B cell (primary cell): Measurements from ENCODE around the gene STX8. TPM values are rescaled to one million over a fixed set of nuclear protein-coding genes. Genes with fewer than 3 reads are reported as not detected.

Experiments used
- ATAC-seq: fragments of 200-7000 bp; cut with Tn5 transposase; one replicate; pipeline ENCODE4 v1.10.0; 2021; ENCODE audit warnings: low read depth, mild to moderate bottlenecking, moderate number of reproducible peaks, moderate library complexity
- CTCF ChIA-PET: fragments of 350-600 bp; sonication (Branson Sonifier 250); formaldehyde crosslinking; loops from one replicate; lab custom pipeline; 2021; ENCODE audit warnings: antibody characterized with exemption, inconsistent platforms; lab: Charles Lee
- POLR2A ChIA-PET: fragments of 350-600 bp; sonication (Branson Sonifier 250); formaldehyde crosslinking; loops from one replicate; lab custom pipeline; 2021; ENCODE audit warnings: antibody characterized with exemption; lab: Charles Lee
- DNase-seq: peaks from one replicate; pipeline ENCODE4 v3.0.0; 2013
- H2AFZ ChIP-seq: 2 replicates; pipeline ENCODE4 v1.6.1; 2012; ENCODE audit warnings: mild to moderate bottlenecking, low read depth, low read length; ENCODE audit not compliant: insufficient read depth, poor library complexity, severe bottlenecking
- H3K27ac ChIP-seq, 2 donors: 1 replicate in 1 of 2; 2 replicates in 1 of 2; pipeline ENCODE4 v1.5.1; 2012 to 2013; ENCODE audit warnings: low read length in 2 of 2, mild to moderate bottlenecking in 2 of 2, moderate library complexity in 1 of 2
- H3K27me3 ChIP-seq, 4 experiments: fragments of 200-600 bp in 1 of 4; sonication (generic) in 1 of 4; replicated peaks in 1 of 4; 1 replicate in 2 of 4; 2 replicates in 2 of 4; pipeline versions ENCODE4 v1.6.1 to v1.7.0; 2013 to 2016; ENCODE audit warnings: low read length in 3 of 4, mild to moderate bottlenecking in 2 of 4, mixed read lengths in 1 of 4, moderate library complexity in 1 of 4; ENCODE audit not compliant: insufficient read depth in 4 of 4, control insufficient read depth in 3 of 4; ENCODE audit errors: control extremely low read depth in 1 of 4
- H3K36me3 ChIP-seq, 2 experiments: replicated peaks in 1 of 2; 1 replicate in 1 of 2; 2 replicates in 1 of 2; pipeline versions ENCODE4 v1.6.1 to v1.7.1; 2013; ENCODE audit warnings: low read length in 1 of 2; ENCODE audit not compliant: insufficient read depth in 2 of 2, control insufficient read depth in 1 of 2; ENCODE audit errors: control extremely low read depth in 1 of 2, extremely low read depth in 1 of 2
- H3K4me1 ChIP-seq, 2 donors: fragments of 200-600 bp in 1 of 2; sonication (generic) in 1 of 2; 1 replicate in 1 of 2; 2 replicates in 1 of 2; pipeline versions ENCODE4 v1.5.1 to v1.6.1; 2013 to 2017; ENCODE audit warnings: low read length in 2 of 2; ENCODE audit not compliant: control insufficient read depth in 2 of 2, insufficient read depth in 2 of 2
- H3K4me2 ChIP-seq: replicated peaks from 2 replicates; pipeline ENCODE3; 2012; ENCODE audit warnings: mild to moderate bottlenecking, low read depth, low read length; ENCODE audit not compliant: poor library complexity, severe bottlenecking
- H3K4me3 ChIP-seq, 5 experiments: fragments of 200-600 bp in 1 of 5; sonication (generic) in 1 of 5; 1 replicate in 3 of 5; 2 replicates in 2 of 5; pipeline versions ENCODE4 v1.5.1 to v1.7.0; 2011 to 2016; ENCODE audit warnings: low read length in 4 of 5, mild to moderate bottlenecking in 4 of 5, low read depth in 2 of 5, control low read depth in 1 of 5, moderate library complexity in 1 of 5; ENCODE audit not compliant: insufficient read depth in 1 of 5; ENCODE audit errors: control extremely low read depth in 1 of 5, extremely low read depth in 1 of 5
- H3K79me2 ChIP-seq: fragments of 200-600 bp; sonication (generic); one replicate; pipeline ENCODE4 v1.6.0; 2016; ENCODE audit warnings: low read length; ENCODE audit not compliant: control insufficient read depth, insufficient read depth
- H3K9ac ChIP-seq: fragments of 200-600 bp; sonication (generic); 2 replicates; pipeline ENCODE4 v1.6.1; 2017; ENCODE audit warnings: mild to moderate bottlenecking, low read length, moderate library complexity
- H3K9me3 ChIP-seq, 3 donors: one replicate each; pipeline versions ENCODE4 v1.6.1 to v1.7.1; 2013; ENCODE audit warnings: low read length in 2 of 3; ENCODE audit not compliant: control insufficient read depth in 2 of 3, insufficient read depth in 1 of 3; ENCODE audit errors: control extremely low read depth in 1 of 3
- H4K20me1 ChIP-seq: 2 replicates; pipeline ENCODE4 v1.6.0; 2012; ENCODE audit warnings: mild to moderate bottlenecking, low read length; ENCODE audit not compliant: insufficient read depth, control insufficient read depth, poor library complexity, severe bottlenecking
- H3K27ac Mint-ChIP-seq: one replicate; pipeline ENCODE4 v1.8.0; 2021; ENCODE audit warnings: mixed read lengths
- H3K27me3 Mint-ChIP-seq: one replicate; pipeline ENCODE4 v1.8.0; 2021; ENCODE audit warnings: mixed read lengths
- H3K4me1 Mint-ChIP-seq: one replicate; pipeline ENCODE4 v1.8.0; 2021; ENCODE audit warnings: mixed read lengths
- H3K4me3 Mint-ChIP-seq: one replicate; pipeline ENCODE4 v1.8.0; 2021; ENCODE audit warnings: mixed read lengths
- H3K9me3 Mint-ChIP-seq: one replicate; pipeline ENCODE4 v1.8.0; 2022; ENCODE audit warnings: mixed read lengths; ENCODE audit not compliant: insufficient read depth
- CTCF ChIP-seq: fragments of 200-600 bp; IDR thresholded peaks from one replicate; pipeline ENCODE4 v1.8.0; 2022; ENCODE audit warnings: antibody characterized with exemption, mild to moderate bottlenecking
- EZH2 ChIP-seq: IDR thresholded peaks from 2 replicates; pipeline ENCODE4 v1.6.1; 2012; ENCODE audit warnings: borderline replicate concordance, low read depth, mild to moderate bottlenecking, moderate library complexity, low read length; ENCODE audit not compliant: insufficient read depth, poor library complexity, severe bottlenecking
- WGBS: methylation state at CpG from one replicate; pipeline ENCODE4 v1.1.5; 2013; ENCODE audit warnings: missing lambda C conversion rate; ENCODE audit not compliant: insufficient coverage; 5-methylcytosine and 5-hydroxymethylcytosine counted together
- intact Hi-C: fragments of 100-400 bp; cut with micrococcal nuclease; formaldehyde crosslinking; loops from one replicate; pipeline ENCODE4 v1.10.0; 2022
- polyA plus RNA-seq: library from polyadenylated mRNA; depleted of rRNA; stranded (reverse); fragments of >200 nt; gene quantifications from 2 replicates; pipeline ENCODE4 v1.2.3, GENCODE V29; 2012
- total RNA-seq, 2 donors: library from RNA; stranded (reverse); fragments of 120-200 nt in 1 of 2; gene quantifications; 1 replicate in 1 of 2; 2 replicates in 1 of 2; pipeline versions ENCODE4 v1.2.3 to v1.2.4, GENCODE V29; 2013 to 2022

The STX8 gene
- total and polyA plus RNA-seq, 2 donors (not counting 1 experiment from before 2014, with no cell fraction given) = 35.8 to 61.5 TPM

DNA sequence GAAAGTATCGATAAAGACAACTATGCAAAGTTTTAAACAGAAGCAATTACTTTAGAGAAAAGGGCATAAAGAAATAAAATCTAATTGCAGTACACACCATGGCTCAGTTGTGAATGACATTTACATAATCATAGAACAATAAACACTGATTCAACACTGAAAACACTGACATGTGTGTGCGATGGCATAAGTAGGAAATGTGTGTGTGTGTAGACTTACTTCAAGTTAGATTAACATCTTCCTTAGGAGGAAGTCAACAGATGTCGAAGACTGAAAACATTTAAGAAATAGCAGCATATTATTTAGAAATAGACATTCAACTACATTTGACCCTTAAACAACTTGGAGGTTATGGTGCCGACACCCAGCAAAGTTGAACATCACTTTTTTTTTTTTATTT lies 172.4 kb downstream of the STX8 start:
- ATAC-seq (no peak), DNase-seq (no peak)
- Histone ChIP-seq H3K79me2 (no peaks in the 10 kb centered on the region), H3K4me2 (no peak overlapping the region), H3K27ac (no peak overlapping the region), H3K9ac (no peak overlapping the region), H3K27me3 (no peaks in the 10 kb centered on the region), H4K20me1 (no peaks in the 10 kb centered on the region), H3K4me3 (no peak overlapping the region), H3K4me1 (no peaks in the 10 kb centered on the region), H3K36me3 (no peaks in the 10 kb centered on the region), H2AFZ (no peak overlapping the region), H3K9me3 (no peaks in the 10 kb centered on the region)
- Mint-ChIP-seq H3K4me3 (no peak overlapping the region), H3K27ac (no peak overlapping the region), H3K27me3 (no peaks in the 10 kb centered on the region), H3K9me3 (peaks cover 6% of the 10 kb centered on the region), H3K4me1 (peaks cover 3% of the 10 kb centered on the region)
- TF ChIP-seq CTCF = no peak
- TF ChIP-seq EZH2 = no peak
- 100% methylated on average over 1 of the region's 4 CpGs for WGBS
- intact Hi-C loops = no loop called here
- CTCF ChIA-PET = interaction anchor here (1.2 kb wide), 1 partner anchor 10 kb away, joined by 4 read pairs; no protein-coding TSS in a partner anchor
- POLR2A ChIA-PET = no interaction called here

- H3K4me3 Mint-ChIP-seq = no peak overlapping the region
- TF ChIP-seq CTCF (peak; percentile 26), EZH2 (no peak)
- Histone ChIP-seq H3K79me2 (no peaks in the 10 kb centered on the region), H3K27me3 (no peaks in the 10 kb centered on the region), H3K9me3 (no peaks in the 10 kb centered on the region), H2AFZ (no peak overlapping the region), H4K20me1 (no peaks in the 10 kb centered on the region), H3K4me3 (no peak overlapping the region), H3K4me1 (no peaks in the 10 kb centered on the region), H3K4me2 (no peak overlapping the region), H3K36me3 (no peaks in the 10 kb centered on the region), H3K27ac (no peak overlapping the region), H3K9ac (no peak overlapping the region)
- H3K9me3 Mint-ChIP-seq = peaks cover 6% of the 10 kb centered on the region
- CTCF ChIA-PET = interaction anchor here (1.2 kb wide), 1 partner anchor 11 kb away, joined by 4 read pairs; no protein-coding TSS in a partner anchor
- no peak overlapping the region for H3K27ac Mint-ChIP-seq
- WGBS = 92% methylated on average over 4 of the region's 9 CpGs
- peak; percentile 33 for DNase-seq
- POLR2A ChIA-PET = no interaction called here
- no peak for ATAC-seq
- H3K27me3 Mint-ChIP-seq = no peaks in the 10 kb centered on the region
- H3K4me1 Mint-ChIP-seq = peaks cover 3% of the 10 kb centered on the region
- intact Hi-C loops = no loop called here
Measured at GRCh38 chr17:9402590-9403199, 172.9 kb downstream of the STX8 start.
